Activated T-cell treated with anti-CD3 and anti-CD28 coated beads, Interleukin-2, amount 50 U/mL, for 4 hours (primary cell): ENCODE measurements around the gene NEK11. TPM values are rescaled to one million over a fixed set of nuclear protein-coding genes. Genes with fewer than 3 reads are reported as not detected.

ENCODE experiments used
- total RNA-seq, 3 donors: library from RNA; stranded (reverse); gene quantifications; one replicate each; pipeline ENCODE4 v1.2.1, GENCODE V29; 2021

Gene NEK11
- total RNA-seq, 3 donors from 2014 or later = 0.58 to 1.4 (median 1.2) TPM

Other genes with a start within 250 kb of the NEK11 start
- 10 to 100 TPM; 50.2 to 55.3 (median 51.9) TPM for gene ATP2C1, start 132.8 kb upstream of the NEK11 start, total RNA-seq
- gene ASTE1, start 52 bp upstream of the NEK11 start, total RNA-seq = 10 to 100 TPM; 11.5 to 14.0 (median 12.7) TPM